GM12878 (cell line): ENCODE results near the gene NMNAT3. TPM values are rescaled to one million over a fixed set of nuclear protein-coding genes. Genes with fewer than 3 reads are reported as not detected.

ENCODE experiments used
- CBFB ChIP-seq: IDR thresholded peaks from 2 replicates; pipeline ENCODE4 v1.6.1; 2016; ENCODE audit warnings: antibody characterized with exemption, low read depth
- CREB1 ChIP-seq: IDR thresholded peaks from 2 replicates; pipeline ENCODE4 v1.6.1; 2012; ENCODE audit warnings: low read depth, mild to moderate bottlenecking, inconsistent platforms
- HDGF ChIP-seq: fragments of 450-650 bp; IDR thresholded peaks from 2 replicates; pipeline ENCODE4 v1.6.1; 2016; ENCODE audit warnings: antibody characterized with exemption
- SMC3 ChIP-seq: IDR thresholded peaks from 2 replicates; pipeline ENCODE4 v1.6.1; 2011; ENCODE audit warnings: low read length, improper control_type of control experiment, borderline replicate concordance
- SUZ12 ChIP-seq: fragments of 200-600 bp; sonication (generic); IDR thresholded peaks from one replicate; pipeline ENCODE4 v1.6.1; 2018; ENCODE audit warnings: antibody characterized with exemption, mild to moderate bottlenecking; ENCODE audit not compliant: unreplicated experiment
- TCF12 ChIP-seq: IDR thresholded peaks from 2 replicates; pipeline ENCODE4 v1.6.1; 2011; ENCODE audit warnings: low read depth, mild to moderate bottlenecking, low read length
- ZBTB33 ChIP-seq: fragments of 450-650 bp; IDR thresholded peaks from 2 replicates; pipeline ENCODE4 v1.6.1; 2017; ENCODE audit warnings: mild to moderate bottlenecking
- polyA plus RNA-seq, 11 experiments: library from polyadenylated mRNA; depleted of rRNA in 4 of 11; unstranded in 6 of 11; stranded (reverse) in 5 of 11; fragments of >200 nt; fragmentation: Nextera tagmentation in 4 of 11; fragmentation: Illumina TruSeq in 1 of 11; extraction: Ambion mirVana in 4 of 11; extraction: Trizol in 1 of 11; gene quantifications; 1 replicate in 1 of 11; 2 replicates in 10 of 11; pipeline versions ENCODE4 v1.2.1 to v1.2.3, GENCODE V29; 2011 to 2016; ENCODE audit warnings: inconsistent platforms in 2 of 11, missing spikeins in 2 of 11, low read depth in 1 of 11
- total RNA-seq, 4 experiments: library from RNA; depleted of rRNA in 3 of 4; stranded (reverse); fragments of >200 nt in 3 of 4; fragmentation: Illumina TruSeq in 1 of 4; extraction: Trizol in 1 of 4; gene quantifications; 2 replicates each; pipeline versions ENCODE4 v1.2.1 to v1.2.3, GENCODE V29; 2013 to 2021
- TF ChIP-seq, protein P1 (sequence below): fragments of 450-650 bp; IDR thresholded peaks from 2 replicates; pipeline ENCODE4 v1.6.1; 2017; ENCODE audit warnings: borderline replicate concordance

The NMNAT3 gene
- total and polyA plus RNA-seq, 10 of the 15 experiments (the other 5 are each of a cell fraction or from before 2014, with no cell fraction given), result under 0.01 to 0.92 (median 0.08) TPM; not detected in 4

GRCh38 chr3:139561959-139562676, 115.7 kb downstream of the NMNAT3 start (continued):
- TF ChIP-seq CREB1 (no peak), TCF12 (0 out of 2 replicates have a peak, but pooled peaks have one; percentile 12), SUZ12 (no peak), CBFB (no peak), ZBTB33 (no peak), SMC3 (peak; percentile 50; the same call in 1 of the 2 replicates), HDGF (no peak)
- TF ChIP-seq, protein P1, sequence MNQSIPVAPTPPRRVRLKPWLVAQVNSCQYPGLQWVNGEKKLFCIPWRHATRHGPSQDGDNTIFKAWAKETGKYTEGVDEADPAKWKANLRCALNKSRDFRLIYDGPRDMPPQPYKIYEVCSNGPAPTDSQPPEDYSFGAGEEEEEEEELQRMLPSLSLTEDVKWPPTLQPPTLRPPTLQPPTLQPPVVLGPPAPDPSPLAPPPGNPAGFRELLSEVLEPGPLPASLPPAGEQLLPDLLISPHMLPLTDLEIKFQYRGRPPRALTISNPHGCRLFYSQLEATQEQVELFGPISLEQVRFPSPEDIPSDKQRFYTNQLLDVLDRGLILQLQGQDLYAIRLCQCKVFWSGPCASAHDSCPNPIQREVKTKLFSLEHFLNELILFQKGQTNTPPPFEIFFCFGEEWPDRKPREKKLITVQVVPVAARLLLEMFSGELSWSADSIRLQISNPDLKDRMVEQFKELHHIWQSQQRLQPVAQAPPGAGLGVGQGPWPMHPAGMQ, result no peak
- TF ChIP-seq, all 136 proteins: peak for 5
